HG03108 (cell line): ENCODE data around the gene NAGLU.
A peak's percentile ranks its signal among the peaks of the same experiment; 100 is the strongest.
"Not testable (repeated sequence)": the region's sequence is repeated elsewhere in the genome, so short reads cannot be mapped to it uniquely, and the experiment has no call there.

Experiments used
- ATAC-seq: cut with Tn5 transposase; IDR thresholded peaks from one replicate; pipeline ENCODE4 v1.9.1; 2021; ENCODE audit warnings: moderate library complexity; ENCODE audit not compliant: unreplicated experiment

Gene NAGLU

GRCh38 chr17:42543190-42544079 is 7.4 kb downstream of the NAGLU start:
- no peak for ATAC-seq

- ATAC-seq, result no peak
These were observed 8.8 kb downstream of the NAGLU start for GRCh38 chr17:42544874-42545283.

GRCh38 chr17:42545755-42546505 is 9.9 kb downstream of the NAGLU start:
- ATAC-seq, result not testable (repeated sequence)

GRCh38 chr17:42547001-42547461 is 11.0 kb downstream of the NAGLU start:
- no peak for ATAC-seq

- ATAC-seq, result no peak
These were observed 11.6 kb downstream of the NAGLU start for GRCh38 chr17:42547698-42548069.

DNA sequence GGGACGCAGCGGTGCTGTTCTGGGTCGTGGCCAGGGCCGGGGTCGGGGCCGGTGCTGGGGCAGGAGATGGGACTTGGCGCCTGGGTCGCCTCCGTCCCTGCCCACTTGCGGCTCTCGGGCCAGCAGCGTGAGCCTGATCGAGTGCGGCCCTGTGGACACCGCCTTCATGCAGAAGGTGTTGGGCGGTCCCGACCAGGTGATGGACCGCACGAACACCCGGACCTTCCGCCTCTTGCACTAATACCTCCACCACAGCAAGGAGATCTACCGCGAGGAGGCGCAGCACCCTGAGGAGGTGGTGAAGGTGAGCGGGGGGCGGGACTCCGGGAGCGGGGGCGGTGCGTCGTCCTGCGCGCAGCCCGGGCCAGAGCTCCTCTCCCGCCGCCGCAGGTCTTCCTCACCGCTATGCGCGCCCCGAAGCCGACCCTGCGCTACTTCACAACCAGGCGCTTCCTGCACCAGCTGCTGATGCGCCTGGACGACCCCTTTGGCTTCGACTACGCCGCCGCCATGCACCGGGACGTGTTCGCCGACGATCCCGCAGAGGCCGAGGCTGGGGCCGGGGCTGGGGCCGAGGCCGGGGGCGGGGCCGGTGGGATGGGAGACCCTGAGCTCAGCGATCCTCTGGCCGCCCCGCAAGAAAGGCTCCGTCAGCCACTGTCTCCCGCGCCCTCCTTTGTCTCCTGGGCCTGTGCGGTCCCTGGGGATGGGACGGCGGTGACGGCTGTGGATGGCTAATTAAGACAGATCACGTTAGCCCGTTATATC is 12.2 kb downstream of the NAGLU start:
- peak; percentile 59 for ATAC-seq

GRCh38 chr17:42548993-42549755 is 13.1 kb downstream of the NAGLU start:
- ATAC-seq, result no peak

GRCh38 chr17:42552736-42553135 is 16.7 kb downstream of the NAGLU start, which contains the start of gene HSD17B1:
HSD17B1 (plus strand) TSS chr17:42552923; CDS start chr17:42552934, 11 bp downstream.
- ATAC-seq, result not testable (repeated sequence)

DNA sequence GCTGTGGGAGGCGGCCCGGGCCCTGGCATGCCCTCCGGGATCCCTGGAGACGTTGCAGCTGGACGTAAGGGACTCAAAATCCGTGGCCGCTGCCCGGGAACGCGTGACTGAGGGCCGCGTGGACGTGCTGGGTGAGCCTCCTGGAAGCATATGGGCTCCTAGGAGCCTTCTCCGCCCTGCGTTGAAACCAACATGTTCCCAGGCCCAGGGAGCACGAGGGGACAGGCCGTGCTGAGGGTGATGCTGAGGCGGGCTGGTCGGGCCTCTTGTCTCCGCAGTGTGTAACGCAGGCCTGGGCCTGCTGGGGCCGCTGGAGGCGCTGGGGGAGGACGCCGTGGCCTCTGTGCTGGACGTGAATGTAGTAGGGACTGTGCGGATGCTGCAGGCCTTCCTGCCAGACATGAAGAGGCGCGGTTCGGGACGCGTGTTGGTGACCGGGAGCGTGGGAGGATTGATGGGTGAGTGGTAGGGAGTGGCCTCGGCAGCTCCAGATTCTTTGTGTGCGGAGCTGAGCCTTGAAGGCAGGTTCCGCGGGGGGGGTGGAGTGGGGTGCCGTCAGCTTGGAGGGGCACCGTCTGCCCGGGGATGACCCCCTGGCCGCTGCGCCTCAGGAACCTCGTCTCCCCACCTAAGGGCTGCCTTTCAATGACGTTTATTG is 17.2 kb downstream of the NAGLU start:
- no peak for ATAC-seq

GRCh38 chr17:42553866-42554249 is 17.8 kb downstream of the NAGLU start:
- ATAC-seq, result no peak

DNA sequence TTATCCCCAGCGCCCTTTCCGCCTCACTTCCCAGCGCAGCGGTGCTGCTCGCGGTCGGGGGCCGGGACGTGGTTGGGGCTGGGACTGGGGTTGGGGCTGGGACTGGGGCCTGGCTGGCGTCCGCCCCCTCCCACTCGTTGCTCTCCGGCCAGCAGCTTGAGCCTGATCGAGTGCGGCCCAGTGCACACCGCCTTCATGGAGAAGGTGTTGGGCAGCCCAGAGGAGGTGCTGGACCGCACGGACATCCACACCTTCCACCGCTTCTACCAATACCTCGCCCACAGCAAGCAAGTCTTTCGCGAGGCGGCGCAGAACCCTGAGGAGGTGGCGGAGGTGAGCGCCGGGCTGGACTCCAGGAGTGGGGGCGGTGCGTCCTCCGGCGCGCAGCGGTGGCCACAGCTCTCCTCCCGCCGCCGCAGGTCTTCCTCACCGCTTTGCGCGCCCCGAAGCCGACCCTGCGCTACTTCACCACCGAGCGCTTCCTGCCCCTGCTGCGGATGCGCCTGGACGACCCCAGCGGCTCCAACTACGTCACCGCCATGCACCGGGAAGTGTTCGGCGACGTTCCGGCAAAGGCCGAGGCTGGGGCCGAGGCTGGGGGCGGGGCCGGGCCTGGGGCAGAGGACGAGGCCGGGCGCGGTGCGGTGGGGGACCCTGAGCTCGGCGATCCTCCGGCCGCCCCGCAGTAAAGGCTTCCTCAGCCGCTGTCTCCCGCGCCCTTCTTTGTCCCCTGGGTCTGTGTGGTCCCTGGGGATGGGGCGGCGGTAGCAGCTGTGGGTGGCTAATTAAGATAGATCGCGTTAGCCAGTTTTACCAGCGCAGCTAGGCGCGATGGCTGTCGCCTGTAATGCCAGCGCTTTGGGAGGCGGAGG is 18.4 kb downstream of the NAGLU start:
- peak; percentile 77 for ATAC-seq

DNA sequence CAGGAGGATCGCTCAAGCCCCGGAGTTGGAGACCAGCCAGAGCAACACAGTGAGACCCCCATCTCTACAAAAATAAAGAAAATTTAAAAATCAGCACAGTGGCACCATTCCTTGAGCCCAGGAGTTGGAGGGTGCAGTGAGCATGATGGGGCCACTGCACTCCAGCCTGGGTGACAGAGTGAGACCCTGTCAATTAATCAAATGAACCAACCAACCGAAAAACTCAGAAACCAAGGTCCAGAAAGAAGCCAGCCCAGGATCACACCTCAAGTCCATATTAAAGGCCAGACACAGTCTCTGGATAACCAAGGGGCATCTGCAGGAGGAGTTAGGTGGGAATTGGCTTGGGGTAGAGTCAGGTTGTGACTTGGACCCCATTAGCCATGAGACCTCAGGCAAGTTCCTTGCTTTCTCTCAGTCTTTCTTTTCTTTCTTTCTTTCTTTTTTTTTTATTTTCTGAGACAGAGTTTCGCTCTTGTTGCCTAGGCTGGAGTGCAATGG is 19.1 kb downstream of the NAGLU start:
- no peak for ATAC-seq

GRCh38 chr17:42555961-42556617 is 20.0 kb downstream of the NAGLU start:
- not testable (repeated sequence) for ATAC-seq

- no peak for ATAC-seq
These were observed 23.0 kb downstream of the NAGLU start for GRCh38 chr17:42559075-42559474.

- no peak for ATAC-seq
These were observed 24.2 kb downstream of the NAGLU start for GRCh38 chr17:42560246-42560645.

DNA sequence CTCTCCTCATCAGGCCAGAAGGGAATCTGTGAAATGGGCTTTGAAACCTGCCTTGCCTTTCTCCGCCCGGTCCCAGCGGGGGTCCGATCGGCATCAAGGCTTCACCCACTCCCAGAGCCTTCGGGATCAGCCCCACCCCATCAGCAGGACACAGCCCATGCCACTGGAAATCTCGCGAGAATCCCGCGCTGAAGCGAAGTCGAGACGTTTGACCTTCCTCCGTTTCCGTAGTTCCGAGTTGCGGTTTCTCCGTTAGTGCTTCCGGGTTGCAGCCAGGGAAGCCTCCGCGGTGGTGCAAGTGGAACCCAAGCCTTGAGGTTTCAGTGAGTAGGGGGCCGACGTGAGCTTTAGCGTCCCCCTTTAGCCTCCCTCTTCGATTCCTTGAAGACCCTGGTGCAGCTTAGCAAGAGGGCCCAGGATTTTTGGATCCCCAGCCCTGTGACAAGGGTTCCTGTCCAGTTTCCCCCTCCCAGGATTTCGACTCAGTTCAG is 25.9 kb downstream of the NAGLU start, which contains the start of gene COASY:
TSS of gene COASY (plus strand) at position 252 of the 491 bp plus-strand sequence. CDS start 475 bp downstream, outside the sequence.
- ATAC-seq, result peak; percentile 44

DNA sequence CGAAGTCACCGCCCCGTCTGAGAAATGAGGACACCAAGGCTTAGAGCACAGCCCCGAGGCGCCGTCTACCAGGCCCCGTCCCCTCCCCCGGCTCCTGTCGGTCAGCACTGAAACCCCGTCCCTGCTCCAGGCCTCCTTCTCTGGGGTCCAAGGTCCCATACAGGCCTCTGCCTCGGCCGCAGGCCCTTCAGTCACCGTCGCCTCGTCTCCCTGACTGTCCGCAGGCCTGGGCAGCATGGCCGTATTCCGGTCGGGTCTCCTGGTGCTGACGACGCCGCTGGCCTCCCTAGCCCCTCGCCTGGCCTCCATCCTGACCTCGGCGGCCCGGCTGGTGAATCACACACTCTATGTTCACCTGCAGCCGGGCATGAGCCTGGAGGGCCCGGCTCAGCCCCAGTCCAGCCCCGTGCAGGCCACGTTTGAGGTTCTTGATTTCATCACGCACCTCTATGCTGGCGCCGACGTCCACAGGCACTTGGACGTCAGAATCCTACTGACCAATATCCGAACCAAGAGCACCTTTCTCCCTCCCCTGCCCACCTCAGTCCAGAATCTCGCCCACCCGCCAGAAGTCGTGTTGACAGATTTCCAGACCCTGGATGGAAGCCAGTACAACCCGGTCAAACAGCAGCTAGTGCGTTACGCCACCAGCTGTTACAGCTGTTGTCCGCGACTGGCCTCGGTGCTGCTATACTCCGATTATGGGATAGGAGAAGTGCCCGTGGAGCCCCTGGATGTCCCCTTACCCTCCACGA is 26.5 kb downstream of the NAGLU start:
- no peak for ATAC-seq
